Liver (tissue), 9 donors: ENCODE data around the gene ADGRV1. TPM values are rescaled to one million over a fixed set of nuclear protein-coding genes. Genes with fewer than 3 reads are reported as not detected.

Experiments
- DNase-seq: peaks from one replicate; pipeline ENCODE4 v3.0.0-alpha.2; 2017; ENCODE audit warnings: low spot score
- H3K27ac ChIP-seq, 2 donors: one replicate each; pipeline ENCODE4 v1.7.0; 2013; ENCODE audit warnings: inconsistent platforms in 2 of 2, low read length in 2 of 2, control low read depth in 1 of 2, low read depth in 1 of 2, mild to moderate bottlenecking in 1 of 2
- H3K27me3 ChIP-seq, 4 donors: one replicate each; pipeline versions ENCODE4 v1.6.1 to v1.7.0; 2013; ENCODE audit warnings: low read length in 3 of 4, inconsistent platforms in 1 of 4, mild to moderate bottlenecking in 1 of 4, moderate library complexity in 1 of 4; ENCODE audit not compliant: control insufficient read depth in 4 of 4, insufficient read depth in 4 of 4
- H3K36me3 ChIP-seq, 4 donors: one replicate each; pipeline versions ENCODE4 v1.6.1 to v1.7.0; 2013; ENCODE audit warnings: low read length in 3 of 4, mild to moderate bottlenecking in 3 of 4, low read depth in 1 of 4, moderate library complexity in 1 of 4; ENCODE audit not compliant: control insufficient read depth in 4 of 4, insufficient read depth in 3 of 4
- H3K4me1 ChIP-seq, 4 donors: one replicate each; pipeline versions ENCODE4 v1.6.1 to v1.7.0; 2013; ENCODE audit warnings: low read length in 3 of 4, mild to moderate bottlenecking in 3 of 4, moderate library complexity in 1 of 4; ENCODE audit not compliant: control insufficient read depth in 4 of 4, insufficient read depth in 4 of 4
- H3K4me3 ChIP-seq, 3 donors: one replicate each; pipeline versions ENCODE4 v1.6.1 to v1.7.0; 2013; ENCODE audit warnings: low read length in 3 of 3, control low read depth in 1 of 3, low read depth in 1 of 3, mild to moderate bottlenecking in 1 of 3
- H3K9ac ChIP-seq, 2 donors: one replicate each; pipeline ENCODE4 v1.7.0; 2013; ENCODE audit warnings: low read length in 2 of 2, mild to moderate bottlenecking in 2 of 2, moderate library complexity in 2 of 2, control low read depth in 1 of 2, low read depth in 1 of 2
- H3K9me3 ChIP-seq, 4 donors: one replicate each; pipeline versions ENCODE4 v1.6.1 to v1.7.0; 2013; ENCODE audit warnings: low read length in 3 of 4; ENCODE audit not compliant: control insufficient read depth in 4 of 4
- CTCF ChIP-seq: fragments of 150-350 bp; IDR thresholded peaks from 2 replicates; pipeline ENCODE4 v1.5.1; 2017; ENCODE audit warnings: improper control_type of control experiment, low read depth, low read length; ENCODE audit not compliant: missing input control
- EGR1 ChIP-seq, 2 donors: IDR thresholded peaks; 2 replicates each; pipeline ENCODE4 v1.6.1; 2016 to 2018; ENCODE audit warnings: antibody characterized with exemption in 2 of 2, low read depth in 2 of 2
- FOXA1 ChIP-seq: IDR thresholded peaks from 2 replicates; pipeline ENCODE4 v1.6.1; 2016; ENCODE audit warnings: antibody characterized with exemption
- FOXA2 ChIP-seq: IDR thresholded peaks from 2 replicates; pipeline ENCODE4 v1.6.1; 2016; ENCODE audit warnings: antibody characterized with exemption
- GABPA ChIP-seq, 2 donors: IDR thresholded peaks in 1 of 2; conservative IDR thresholded peaks in 1 of 2; 2 replicates each; pipeline ENCODE4 v1.6.1; 2016; ENCODE audit warnings: antibody characterized with exemption in 2 of 2, mild to moderate bottlenecking in 1 of 2, moderate library complexity in 1 of 2
- HNF4A ChIP-seq, 2 donors: conservative IDR thresholded peaks; 2 replicates each; pipeline ENCODE4 v1.6.1; 2016; ENCODE audit warnings: antibody characterized with exemption in 2 of 2, mild to moderate bottlenecking in 2 of 2
- HNF4G ChIP-seq: IDR thresholded peaks from 2 replicates; pipeline ENCODE4 v1.6.1; 2016; ENCODE audit warnings: antibody characterized with exemption
- RAD21 ChIP-seq, 2 donors: IDR thresholded peaks; 2 replicates each; pipeline ENCODE4 v1.6.1; 2016; ENCODE audit warnings: antibody characterized with exemption in 2 of 2, mild to moderate bottlenecking in 2 of 2
- REST ChIP-seq: IDR thresholded peaks from 2 replicates; pipeline ENCODE4 v1.6.1; 2016; ENCODE audit warnings: antibody characterized with exemption, mild to moderate bottlenecking
- RXRA ChIP-seq, 2 donors: IDR thresholded peaks; 2 replicates each; pipeline ENCODE4 v1.6.1; 2017 to 2018; ENCODE audit warnings: antibody characterized with exemption in 2 of 2, mild to moderate bottlenecking in 1 of 2
- SP1 ChIP-seq: IDR thresholded peaks from 2 replicates; pipeline ENCODE4 v1.6.1; 2018; ENCODE audit warnings: antibody characterized with exemption, mild to moderate bottlenecking
- YY1 ChIP-seq: IDR thresholded peaks from 2 replicates; pipeline ENCODE4 v1.6.1; 2016; ENCODE audit warnings: antibody characterized with exemption, mild to moderate bottlenecking
- WGBS: extraction: QIAGEN DNeasy Blood & Tissue Kit; methylation state at CpG from one replicate; pipeline ENCODE4 v1.1.7; 2013; 5-methylcytosine and 5-hydroxymethylcytosine counted together
- polyA plus RNA-seq, 2 donors: library from polyadenylated mRNA; stranded (reverse) in 1 of 2; unstranded in 1 of 2; fragments of 200-250 nt in 1 of 2; fragments of >200 nt in 1 of 2; fragmentation: Nextera tagmentation in 1 of 2; extraction: Ambion mirVana in 1 of 2; gene quantifications; one replicate each; pipeline versions ENCODE4 v1.2.1 to v1.2.3, GENCODE V29; 2013 to 2015
- total RNA-seq, 2 donors: library from RNA; depleted of rRNA; stranded (reverse); fragments of >200 nt; gene quantifications; one replicate each; pipeline ENCODE4 v1.2.3, GENCODE V29; 2014
- TF ChIP-seq, protein P1 (sequence below): IDR thresholded peaks from 2 replicates; pipeline ENCODE4 v1.6.1; 2016; ENCODE audit warnings: antibody characterized with exemption
- TF ChIP-seq, protein P2 (sequence below): IDR thresholded peaks from 2 replicates; pipeline ENCODE4 v1.6.1; 2016; ENCODE audit warnings: antibody characterized with exemption
- donor health status: healthy.
- donor health status: healthy.
- donor health status: healthy.
- donor health status: healthy.
- donor health status: healthy.

ADGRV1 gene
- total and polyA plus RNA-seq, 4 donors, result 5.1 to 15.5 (median 9.6) TPM

DNA sequence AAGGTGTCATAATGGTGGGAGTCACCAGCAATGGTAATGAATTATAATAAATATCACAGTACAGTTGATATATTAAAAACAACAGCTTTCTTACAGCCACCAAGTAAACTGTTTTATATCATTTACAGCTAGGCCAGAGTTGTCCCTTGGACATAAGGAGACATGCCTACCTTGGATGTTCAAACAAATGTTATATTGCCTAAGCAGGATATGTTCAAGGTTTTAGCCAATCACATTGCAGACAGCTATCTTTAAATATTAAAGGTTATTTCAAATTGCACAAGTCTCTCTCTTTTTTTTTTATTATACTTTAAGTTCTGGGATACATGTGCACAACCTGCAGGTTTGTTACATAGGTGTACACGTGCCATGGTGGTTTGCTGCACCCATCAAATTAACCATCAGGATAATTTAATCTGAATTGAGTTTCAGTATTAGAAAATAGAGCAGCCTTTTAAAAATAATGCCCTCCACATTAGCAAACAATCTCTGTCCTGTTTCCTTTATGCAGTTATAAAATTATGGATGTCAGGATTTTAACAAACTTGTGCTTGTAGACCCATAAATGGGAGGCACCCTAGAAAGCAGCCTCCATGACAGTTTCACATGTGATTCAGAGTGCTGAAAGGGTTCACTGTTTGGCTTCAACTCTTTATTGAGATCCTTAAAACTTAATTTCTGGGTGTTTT is 483.8 kb downstream of the ADGRV1 start:
- 85% methylated on average over 1 of the region's 1 CpG for WGBS
- no peak for DNase-seq
- Histone ChIP-seq H3K4me1 (no peaks in the 10 kb centered on the region), H3K9ac (no peak overlapping the region), H3K27me3 (no peaks in the 10 kb centered on the region), H3K36me3 (no peaks in the 10 kb centered on the region), H3K4me3 (no peak overlapping the region), H3K27ac (no peak overlapping the region), H3K9me3 (no peaks in the 10 kb centered on the region)
- TF ChIP-seq GABPA (IDR thresholded peaks at IDR 0.05 in 1 of 2, conservative IDR thresholded peaks at IDR 0.05 in 1 of 2) (no peak), HNF4A (conservative IDR thresholded peaks at IDR 0.05) (no peak), FOXA1 (no peak), REST (no peak), RAD21 (IDR thresholded peaks at IDR 0.05) (no peak)

DNA sequence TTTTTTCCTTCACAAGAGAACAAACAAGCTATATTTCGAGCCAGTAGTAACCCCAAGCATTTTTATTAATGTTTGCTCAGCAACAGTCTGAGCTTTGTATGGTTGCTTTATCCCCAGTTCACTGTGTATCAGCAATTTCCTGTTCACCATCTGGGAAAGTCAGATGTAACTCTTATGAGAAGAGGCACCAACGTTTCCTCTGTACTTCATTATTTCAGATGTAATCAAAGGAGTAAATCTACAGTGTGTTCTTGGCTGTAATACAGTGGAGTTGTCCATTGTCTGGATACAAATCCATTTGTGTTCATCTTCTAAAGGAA is 484.3 kb downstream of the ADGRV1 start:
- Histone ChIP-seq H3K9me3 (no peaks in the 10 kb centered on the region), H3K4me3 (no peak overlapping the region), H3K27ac (no peak overlapping the region), H3K9ac (no peak overlapping the region), H3K36me3 (no peaks in the 10 kb centered on the region), H3K27me3 (no peaks in the 10 kb centered on the region), H3K4me1 (no peaks in the 10 kb centered on the region)
- WGBS, result 56% methylated on average over 2 of the region's 2 CpGs
- DNase-seq, result no peak
- TF ChIP-seq EGR1 (IDR thresholded peaks at IDR 0.05; ENCODE audit: low read depth in 2 of 2) (no peak), RAD21 (IDR thresholded peaks at IDR 0.05) (no peak), HNF4A (conservative IDR thresholded peaks at IDR 0.05) (no peak), YY1 (no peak), RXRA (IDR thresholded peaks at IDR 0.05) (no peak), FOXA2 (no peak)
- TF ChIP-seq, protein P1, sequence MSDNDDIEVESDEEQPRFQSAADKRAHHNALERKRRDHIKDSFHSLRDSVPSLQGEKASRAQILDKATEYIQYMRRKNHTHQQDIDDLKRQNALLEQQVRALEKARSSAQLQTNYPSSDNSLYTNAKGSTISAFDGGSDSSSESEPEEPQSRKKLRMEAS, result no peak

DNA sequence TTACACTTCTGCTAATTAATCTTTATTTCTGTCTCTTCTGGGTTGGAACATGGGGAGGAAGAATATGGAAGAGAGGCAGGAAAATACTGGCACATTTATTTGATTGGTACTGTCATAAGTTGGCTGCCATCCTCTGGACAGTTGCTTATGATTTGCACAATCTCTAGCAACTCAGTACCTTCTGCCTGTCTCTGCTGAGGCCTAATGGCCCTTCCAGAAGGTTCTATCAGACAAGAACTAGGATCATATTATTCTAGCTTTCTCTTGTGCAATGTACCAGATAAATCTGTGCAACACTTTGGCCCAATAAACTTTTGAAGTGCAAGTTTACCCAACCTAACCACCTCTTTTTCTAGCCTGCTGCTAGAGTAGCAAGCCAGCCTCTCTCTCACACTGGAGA is 489.5 kb downstream of the ADGRV1 start:
- no peak for DNase-seq
- peaks cover 0 to 5% (median 2%) of the 10 kb centered on the region in 4 donors for H3K4me1 ChIP-seq
- no peaks in the 10 kb centered on the region for H3K9me3 ChIP-seq
- TF ChIP-seq, protein P2, sequence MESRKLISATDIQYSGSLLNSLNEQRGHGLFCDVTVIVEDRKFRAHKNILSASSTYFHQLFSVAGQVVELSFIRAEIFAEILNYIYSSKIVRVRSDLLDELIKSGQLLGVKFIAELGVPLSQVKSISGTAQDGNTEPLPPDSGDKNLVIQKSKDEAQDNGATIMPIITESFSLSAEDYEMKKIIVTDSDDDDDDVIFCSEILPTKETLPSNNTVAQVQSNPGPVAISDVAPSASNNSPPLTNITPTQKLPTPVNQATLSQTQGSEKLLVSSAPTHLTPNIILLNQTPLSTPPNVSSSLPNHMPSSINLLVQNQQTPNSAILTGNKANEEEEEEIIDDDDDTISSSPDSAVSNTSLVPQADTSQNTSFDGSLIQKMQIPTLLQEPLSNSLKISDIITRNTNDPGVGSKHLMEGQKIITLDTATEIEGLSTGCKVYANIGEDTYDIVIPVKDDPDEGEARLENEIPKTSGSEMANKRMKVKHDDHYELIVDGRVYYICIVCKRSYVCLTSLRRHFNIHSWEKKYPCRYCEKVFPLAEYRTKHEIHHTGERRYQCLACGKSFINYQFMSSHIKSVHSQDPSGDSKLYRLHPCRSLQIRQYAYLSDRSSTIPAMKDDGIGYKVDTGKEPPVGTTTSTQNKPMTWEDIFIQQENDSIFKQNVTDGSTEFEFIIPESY, result peak; percentile 30
- TF ChIP-seq REST (no peak), GABPA (IDR thresholded peaks at IDR 0.05 in 1 of 2, conservative IDR thresholded peaks at IDR 0.05 in 1 of 2) (no peak), RXRA (IDR thresholded peaks at IDR 0.05) (peak; percentile 29 to 82), CTCF (no peak), FOXA2 (peak; percentile 12), YY1 (peak; percentile 43), HNF4G (no peak), RAD21 (IDR thresholded peaks at IDR 0.05) (peak in 1 of 2 donors; percentile 13), HNF4A (conservative IDR thresholded peaks at IDR 0.05) (peak in 1 of 2 donors; percentile 54), SP1 (peak; percentile 31)
- TF ChIP-seq, protein P1, result peak; percentile 66
- H3K4me3 ChIP-seq, result no peak overlapping the region
- no peaks in the 10 kb centered on the region for H3K27me3 ChIP-seq
- peak overlapping the region; percentile 28 to 48 for H3K27ac ChIP-seq
- no peaks in the 10 kb centered on the region for H3K36me3 ChIP-seq
- H3K9ac ChIP-seq, result no peak overlapping the region
